Erythroblast (primary cell): ENCODE data around the gene DTHD1.

ENCODE experiments used
- DNase-seq, 2 experiments: peaks; one replicate each; lab custom pipeline; 2025; lab: John Stamatoyannopoulos, UW
- GATA1 ChIP-seq: IDR thresholded peaks from 2 replicates; pipeline ENCODE4 v1.6.1; 2011; ENCODE audit warnings: low read depth, mild to moderate bottlenecking, control low read depth, low read length, moderate library complexity
- POLR2A ChIP-seq: IDR thresholded peaks from 2 replicates; pipeline ENCODE4 v1.6.1; 2011; ENCODE audit warnings: mild to moderate bottlenecking, low read length

Gene DTHD1

GRCh38 chr4:36332782-36333131 lies 51.3 kb downstream of the DTHD1 start:
- TF ChIP-seq POLR2A (no peak), GATA1 (no peak)
- no peak for DNase-seq

- no peak for TF ChIP-seq GATA1
- TF ChIP-seq POLR2A: no peak
- DNase-seq: no peak
These were observed 52.0 kb downstream of the DTHD1 start for GRCh38 chr4:36333303-36333877.

- no peak for TF ChIP-seq POLR2A
- TF ChIP-seq GATA1: no peak
- DNase-seq: no peak
These were observed 56.3 kb downstream of the DTHD1 start for GRCh38 chr4:36337665-36338185.

- TF ChIP-seq GATA1: no peak
- TF ChIP-seq POLR2A: no peak
- no peak for DNase-seq
These were observed 57.6 kb downstream of the DTHD1 start for GRCh38 chr4:36338973-36339372.

- no peak for DNase-seq
- TF ChIP-seq GATA1 (no peak), POLR2A (no peak)
These were observed 60.5 kb downstream of the DTHD1 start for GRCh38 chr4:36341936-36342335.

- DNase-seq: no peak
- TF ChIP-seq POLR2A (no peak), GATA1 (no peak)
These were observed 62.2 kb downstream of the DTHD1 start for GRCh38 chr4:36343501-36344175.

GRCh38 chr4:36348403-36348938 lies 67.1 kb downstream of the DTHD1 start:
- no peak for TF ChIP-seq POLR2A
- no peak for TF ChIP-seq GATA1
- no peak for DNase-seq

- TF ChIP-seq POLR2A: no peak
- no peak for TF ChIP-seq GATA1
- no peak for DNase-seq
These were observed 68.6 kb downstream of the DTHD1 start for GRCh38 chr4:36349938-36350549.

GRCh38 chr4:36351082-36351666 lies 69.8 kb downstream of the DTHD1 start:
- DNase-seq: peak; percentile 30 to 62
- TF ChIP-seq GATA1: no peak

- DNase-seq: no peak
- TF ChIP-seq POLR2A: no peak
These were observed 72.6 kb downstream of the DTHD1 start for GRCh38 chr4:36353998-36354397.

- DNase-seq: no peak
- TF ChIP-seq POLR2A (no peak), GATA1 (no peak)
These were observed 76.8 kb downstream of the DTHD1 start for GRCh38 chr4:36358173-36358572.

GRCh38 chr4:36360755-36361154 lies 79.3 kb downstream of the DTHD1 start:
- TF ChIP-seq POLR2A (no peak), GATA1 (no peak)
- DNase-seq: no peak

- TF ChIP-seq POLR2A: no peak
- TF ChIP-seq GATA1: no peak
- no peak for DNase-seq
These were observed 81.6 kb downstream of the DTHD1 start for GRCh38 chr4:36363024-36363423.
